HG03457 (cell line): ENCODE results near the gene ADAD2.

ENCODE experiments used
- ATAC-seq: cut with Tn5 transposase; IDR thresholded peaks from one replicate; pipeline ENCODE4 v1.9.1; 2021; ENCODE audit warnings: moderate number of reproducible peaks; ENCODE audit not compliant: unreplicated experiment

Gene ADAD2

GRCh38 chr16:84190731-84191388, at the start of gene ADAD2:
ADAD2 (plus strand) TSS chr16:84191157; CDS start chr16:84191231, 74 bp downstream.
- no peak for ATAC-seq

- ATAC-seq, result no peak
Measured at GRCh38 chr16:84143081-84143480, 47.9 kb upstream of the ADAD2 start.

- ATAC-seq, result no peak
Measured at GRCh38 chr16:84143784-84144199, 47.2 kb upstream of the ADAD2 start.

- ATAC-seq, result no peak
Measured at GRCh38 chr16:84144209-84144858, 46.6 kb upstream of the ADAD2 start.

GRCh38 chr16:84144859-84145639, 45.9 kb upstream of the ADAD2 start, which contains the start of the genes DNAAF1 and HSDL1:
DNAAF1 (plus strand) TSS chr16:84145308; CDS start chr16:84145441, 133 bp downstream.
HSDL1 (minus strand) TSS chr16:84145177; CDS start chr16:84131321, 13,856 bp downstream.
- ATAC-seq, result peak; percentile 65

GRCh38 chr16:84150926-84151325, 40.0 kb upstream of the ADAD2 start:
- no peak for ATAC-seq

- ATAC-seq, result no peak
Measured at GRCh38 chr16:84153660-84154214, 37.2 kb upstream of the ADAD2 start.

GRCh38 chr16:84155226-84155625, 35.7 kb upstream of the ADAD2 start:
- ATAC-seq, result no peak

- no peak for ATAC-seq
Measured at GRCh38 chr16:84155771-84156170, 35.2 kb upstream of the ADAD2 start.

GRCh38 chr16:84156342-84156784, 34.6 kb upstream of the ADAD2 start:
- no peak for ATAC-seq

GRCh38 chr16:84159007-84159406, 31.9 kb upstream of the ADAD2 start:
- ATAC-seq, result no peak

GRCh38 chr16:84159800-84160199, 31.2 kb upstream of the ADAD2 start:
- ATAC-seq, result no peak

GRCh38 chr16:84161037-84161436, 29.9 kb upstream of the ADAD2 start:
- ATAC-seq, result no peak

- no peak for ATAC-seq
Measured at GRCh38 chr16:84161801-84162200, 29.2 kb upstream of the ADAD2 start.

GRCh38 chr16:84165746-84166145, 25.2 kb upstream of the ADAD2 start:
- no peak for ATAC-seq

GRCh38 chr16:84166796-84167695, 23.9 kb upstream of the ADAD2 start:
- ATAC-seq, result no peak

- no peak for ATAC-seq
Measured at GRCh38 chr16:84169765-84170310, 21.1 kb upstream of the ADAD2 start.

- ATAC-seq, result no peak
Measured at GRCh38 chr16:84174396-84174795, 16.6 kb upstream of the ADAD2 start.

- ATAC-seq, result peak; percentile 74
Measured at GRCh38 chr16:84175350-84176081, 15.4 kb upstream of the ADAD2 start.
